Measurements from ENCODE around the gene NAT9. TPM values are rescaled to one million over a fixed set of nuclear protein-coding genes. Genes with fewer than 3 reads are reported as not detected.

The NAT9 gene
- total RNA-seq, 3 donors from 2014 or later = 63.1 to 68.7 (median 65.9) TPM

- Mint-ChIP-seq H3K27me3 (ENCODE audit: low read depth) (no peaks in the 10 kb centered on the region), H3K4me3 (no peak overlapping the region), H3K9me3 (no peaks in the 10 kb centered on the region), H3K4me1 (ENCODE audit: low read depth) (peaks cover 33% of the 10 kb centered on the region), H3K36me3 (ENCODE audit: insufficient read depth) (no peaks in the 10 kb centered on the region)
- ATAC-seq (no peak), DNase-seq (no peak)
These were observed 42.6 kb downstream of the NAT9 start for GRCh38 chr17:74733365-74734122.

GRCh38 chr17:74732042-74732867 lies 43.9 kb downstream of the NAT9 start:
- Mint-ChIP-seq H3K4me1 (ENCODE audit: low read depth) (peaks cover 22% of the 10 kb centered on the region), H3K36me3 (ENCODE audit: insufficient read depth) (no peaks in the 10 kb centered on the region), H3K27me3 (ENCODE audit: low read depth) (no peaks in the 10 kb centered on the region), H3K4me3 (no peak overlapping the region), H3K9me3 (no peaks in the 10 kb centered on the region)
- no peak for ATAC-seq
- DNase-seq = no peak

- ATAC-seq = no peak
- Mint-ChIP-seq H3K36me3 (ENCODE audit: insufficient read depth) (no peaks in the 10 kb centered on the region), H3K9me3 (no peaks in the 10 kb centered on the region), H3K4me3 (no peak overlapping the region), H3K27me3 (ENCODE audit: low read depth) (no peaks in the 10 kb centered on the region), H3K4me1 (ENCODE audit: low read depth) (peaks cover 19% of the 10 kb centered on the region)
- DNase-seq = no peak
These were observed 44.9 kb downstream of the NAT9 start for GRCh38 chr17:74731347-74731605.

- H3K27me3 Mint-ChIP-seq (ENCODE audit: low read depth) = no peaks in the 10 kb centered on the region
- H3K4me3 Mint-ChIP-seq = no peak overlapping the region
These were observed 45.4 kb downstream of the NAT9 start for GRCh38 chr17:74730491-74731346.

GRCh38 chr17:74729866-74730265 lies 46.3 kb downstream of the NAT9 start:
- Mint-ChIP-seq H3K27me3 (ENCODE audit: low read depth) (no peaks in the 10 kb centered on the region), H3K4me3 (no peak overlapping the region), H3K36me3 (ENCODE audit: insufficient read depth) (no peaks in the 10 kb centered on the region), H3K4me1 (ENCODE audit: low read depth) (peaks cover 17% of the 10 kb centered on the region), H3K9me3 (no peaks in the 10 kb centered on the region)
- DNase-seq (no peak), ATAC-seq (no peak)

More at GRCh38 chr17:74730491-74731346, 45.4 kb downstream of the NAT9 start:
- ATAC-seq = peak; percentile 70 to 87
- Mint-ChIP-seq H3K36me3 (ENCODE audit: insufficient read depth) (no peaks in the 10 kb centered on the region), H3K9me3 (no peaks in the 10 kb centered on the region), H3K4me1 (ENCODE audit: low read depth) (peaks cover 17% of the 10 kb centered on the region)
- peak; percentile 45 for DNase-seq

- Mint-ChIP-seq H3K4me3 (no peak overlapping the region), H3K27me3 (ENCODE audit: low read depth) (no peaks in the 10 kb centered on the region), H3K4me1 (ENCODE audit: low read depth) (peaks cover 17% of the 10 kb centered on the region), H3K36me3 (ENCODE audit: insufficient read depth) (no peaks in the 10 kb centered on the region), H3K9me3 (no peaks in the 10 kb centered on the region)
- no peak for DNase-seq
- no peak for ATAC-seq
These were observed 46.8 kb downstream of the NAT9 start for GRCh38 chr17:74729368-74729767.

GRCh38 chr17:74728702-74729075 lies 47.5 kb downstream of the NAT9 start:
- DNase-seq (no peak), ATAC-seq (no peak)
- Mint-ChIP-seq H3K36me3 (ENCODE audit: insufficient read depth) (no peaks in the 10 kb centered on the region), H3K4me1 (ENCODE audit: low read depth) (peaks cover 17% of the 10 kb centered on the region), H3K9me3 (no peaks in the 10 kb centered on the region), H3K27me3 (ENCODE audit: low read depth) (no peaks in the 10 kb centered on the region), H3K4me3 (no peak overlapping the region)

GRCh38 chr17:74728033-74728701 lies 48.0 kb downstream of the NAT9 start:
- ATAC-seq (no peak), DNase-seq (no peak)
- peaks cover 17% of the 10 kb centered on the region for H3K4me1 Mint-ChIP-seq (ENCODE audit: low read depth)
- no peaks in the 10 kb centered on the region for H3K9me3 Mint-ChIP-seq
- no peaks in the 10 kb centered on the region for H3K36me3 Mint-ChIP-seq (ENCODE audit: insufficient read depth)
- H3K27me3 Mint-ChIP-seq (ENCODE audit: low read depth) = no peaks in the 10 kb centered on the region
- no peak overlapping the region for H3K4me3 Mint-ChIP-seq

GRCh38 chr17:74725111-74725510 lies 51.0 kb downstream of the NAT9 start:
- H3K27me3 Mint-ChIP-seq (ENCODE audit: low read depth) = no peaks in the 10 kb centered on the region
- no peaks in the 10 kb centered on the region for H3K36me3 Mint-ChIP-seq (ENCODE audit: insufficient read depth)
- no peak overlapping the region for H3K4me3 Mint-ChIP-seq
- no peak for DNase-seq
- H3K4me1 Mint-ChIP-seq (ENCODE audit: low read depth) = peaks cover 2% of the 10 kb centered on the region
- no peak for ATAC-seq
- H3K9me3 Mint-ChIP-seq = no peaks in the 10 kb centered on the region

GRCh38 chr17:74723891-74724290 lies 52.3 kb downstream of the NAT9 start:
- H3K4me1 Mint-ChIP-seq (ENCODE audit: low read depth) = no peaks in the 10 kb centered on the region
- H3K4me3 Mint-ChIP-seq = no peak overlapping the region
- ATAC-seq (no peak), DNase-seq (no peak)
- H3K36me3 Mint-ChIP-seq (ENCODE audit: insufficient read depth) = no peaks in the 10 kb centered on the region
- no peaks in the 10 kb centered on the region for H3K27me3 Mint-ChIP-seq (ENCODE audit: low read depth)
- no peaks in the 10 kb centered on the region for H3K9me3 Mint-ChIP-seq

- no peaks in the 10 kb centered on the region for H3K36me3 Mint-ChIP-seq (ENCODE audit: insufficient read depth)
- H3K9me3 Mint-ChIP-seq = no peaks in the 10 kb centered on the region
- no peak for DNase-seq
- no peaks in the 10 kb centered on the region for H3K27me3 Mint-ChIP-seq (ENCODE audit: low read depth)
- H3K4me1 Mint-ChIP-seq (ENCODE audit: low read depth) = no peaks in the 10 kb centered on the region
- ATAC-seq = no peak
- H3K4me3 Mint-ChIP-seq = no peak overlapping the region
These were observed 53.4 kb downstream of the NAT9 start for GRCh38 chr17:74722782-74723181.
